OCI-LY3 (cell line): ENCODE results near the gene DENND11.

Source experiments
- EZH2phosphoT487 ChIP-seq: fragments of 200-600 bp; shearing (Covaris generic); IDR thresholded peaks from 2 replicates; pipeline ENCODE4 v1.6.1; 2018; ENCODE audit warnings: antibody characterized with exemption, mixed run types, low read depth
- TF ChIP-seq, protein P1 (sequence below): fragments of 200-600, 300-600 bp; sonication (generic); IDR thresholded peaks from 2 replicates; pipeline ENCODE4 v1.5.1; 2014; ENCODE audit warnings: antibody characterized with exemption, low read length, low read depth

DNA sequence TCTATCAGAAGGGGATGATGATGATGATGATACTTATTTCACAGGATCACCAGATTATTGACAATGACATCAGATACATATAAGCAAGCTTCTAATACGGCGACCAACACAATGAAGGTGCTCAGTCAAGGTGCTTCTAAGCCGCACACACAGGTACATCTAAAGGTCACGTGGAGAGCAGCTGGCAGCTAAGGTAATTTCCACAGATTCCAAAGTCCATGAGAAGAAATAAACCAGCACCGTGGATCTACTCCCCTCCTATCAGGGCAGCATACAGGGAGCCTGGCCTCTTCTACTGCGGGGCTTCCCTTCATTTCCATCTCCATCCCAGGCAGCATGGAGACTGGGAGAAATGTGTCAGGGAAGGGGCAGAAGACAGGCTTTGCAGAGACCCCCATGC lies 37.5 kb downstream of the DENND11 start:
- TF ChIP-seq, protein P1, sequence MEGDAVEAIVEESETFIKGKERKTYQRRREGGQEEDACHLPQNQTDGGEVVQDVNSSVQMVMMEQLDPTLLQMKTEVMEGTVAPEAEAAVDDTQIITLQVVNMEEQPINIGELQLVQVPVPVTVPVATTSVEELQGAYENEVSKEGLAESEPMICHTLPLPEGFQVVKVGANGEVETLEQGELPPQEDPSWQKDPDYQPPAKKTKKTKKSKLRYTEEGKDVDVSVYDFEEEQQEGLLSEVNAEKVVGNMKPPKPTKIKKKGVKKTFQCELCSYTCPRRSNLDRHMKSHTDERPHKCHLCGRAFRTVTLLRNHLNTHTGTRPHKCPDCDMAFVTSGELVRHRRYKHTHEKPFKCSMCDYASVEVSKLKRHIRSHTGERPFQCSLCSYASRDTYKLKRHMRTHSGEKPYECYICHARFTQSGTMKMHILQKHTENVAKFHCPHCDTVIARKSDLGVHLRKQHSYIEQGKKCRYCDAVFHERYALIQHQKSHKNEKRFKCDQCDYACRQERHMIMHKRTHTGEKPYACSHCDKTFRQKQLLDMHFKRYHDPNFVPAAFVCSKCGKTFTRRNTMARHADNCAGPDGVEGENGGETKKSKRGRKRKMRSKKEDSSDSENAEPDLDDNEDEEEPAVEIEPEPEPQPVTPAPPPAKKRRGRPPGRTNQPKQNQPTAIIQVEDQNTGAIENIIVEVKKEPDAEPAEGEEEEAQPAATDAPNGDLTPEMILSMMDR: no peak
- no peak for TF ChIP-seq EZH2phosphoT487
